Middle frontal gyrus (tissue), 1 donor: ENCODE measurements around the gene OR1K1.
"Not testable (repeated sequence)": the region's sequence is repeated elsewhere in the genome, so short reads cannot be mapped to it uniquely, and the experiment has no call there.

Experiments
- DNase-seq: peaks from one replicate; pipeline ENCODE4 v3.0.0-alpha.2; 2015; ENCODE audit warnings: low spot score; ENCODE audit errors: extremely low spot score

The OR1K1 gene

GRCh38 chr9:122800066-122801060 lies at the start of gene OR1K1:
Gene OR1K1, plus strand, starts transcription at chr9:122800123. Its CDS starts 0 bp downstream, at chr9:122800123.
- DNase-seq: no peak

GRCh38 chr9:122754825-122755224 lies 45.1 kb upstream of the OR1K1 start:
- DNase-seq: no peak

GRCh38 chr9:122767817-122768216 lies 32.1 kb upstream of the OR1K1 start:
- no peak for DNase-seq

- DNase-seq: no peak
Observed at GRCh38 chr9:122777052-122777451, 22.9 kb upstream of the OR1K1 start.

GRCh38 chr9:122777935-122778627 lies 21.8 kb upstream of the OR1K1 start:
- no peak for DNase-seq

- no peak for DNase-seq
Observed at GRCh38 chr9:122779181-122779580, 20.7 kb upstream of the OR1K1 start.

- no peak for DNase-seq
Observed at GRCh38 chr9:122780026-122780425, 19.9 kb upstream of the OR1K1 start.

- no peak for DNase-seq
Observed at GRCh38 chr9:122781671-122782070, 18.3 kb upstream of the OR1K1 start.

- no peak for DNase-seq
Observed at GRCh38 chr9:122785269-122785668, 14.7 kb upstream of the OR1K1 start.

- DNase-seq: no peak
Observed at GRCh38 chr9:122786338-122786737, 13.6 kb upstream of the OR1K1 start.

GRCh38 chr9:122788831-122789230 lies 11.1 kb upstream of the OR1K1 start, which contains the start of gene OR5C1:
Gene OR5C1, plus strand, starts transcription at chr9:122788933. Its CDS starts 0 bp downstream, at chr9:122788933.
- DNase-seq: no peak

GRCh38 chr9:122789256-122790046 lies 10.5 kb upstream of the OR1K1 start:
- no peak for DNase-seq

GRCh38 chr9:122791872-122792669 lies 7.9 kb upstream of the OR1K1 start:
- DNase-seq: no peak

- no peak for DNase-seq
Observed at GRCh38 chr9:122797316-122798063, 2.4 kb upstream of the OR1K1 start.

GRCh38 chr9:122806661-122807060 lies 6.7 kb downstream of the OR1K1 start:
- DNase-seq: no peak

- DNase-seq: peak; percentile 52
Observed at GRCh38 chr9:122807271-122807900, 7.5 kb downstream of the OR1K1 start.

- no peak for DNase-seq
Observed at GRCh38 chr9:122808141-122808540, 8.2 kb downstream of the OR1K1 start.

GRCh38 chr9:122809261-122809660 lies 9.3 kb downstream of the OR1K1 start:
- not testable (repeated sequence) for DNase-seq

GRCh38 chr9:122810306-122810946 lies 10.5 kb downstream of the OR1K1 start:
- peak; percentile 78 for DNase-seq
